HG03066 (cell line): Measurements from ENCODE around the gene DAW1.
A peak's percentile ranks its signal among the peaks of the same experiment; 100 is the strongest.
"Not testable (repeated sequence)": the region's sequence is repeated elsewhere in the genome, so short reads cannot be mapped to it uniquely, and the experiment has no call there.

ENCODE experiments used
- ATAC-seq: cut with Tn5 transposase; IDR thresholded peaks from one replicate; pipeline ENCODE4 v1.9.1; 2021; ENCODE audit warnings: low read depth; ENCODE audit not compliant: unreplicated experiment

Gene DAW1

DNA sequence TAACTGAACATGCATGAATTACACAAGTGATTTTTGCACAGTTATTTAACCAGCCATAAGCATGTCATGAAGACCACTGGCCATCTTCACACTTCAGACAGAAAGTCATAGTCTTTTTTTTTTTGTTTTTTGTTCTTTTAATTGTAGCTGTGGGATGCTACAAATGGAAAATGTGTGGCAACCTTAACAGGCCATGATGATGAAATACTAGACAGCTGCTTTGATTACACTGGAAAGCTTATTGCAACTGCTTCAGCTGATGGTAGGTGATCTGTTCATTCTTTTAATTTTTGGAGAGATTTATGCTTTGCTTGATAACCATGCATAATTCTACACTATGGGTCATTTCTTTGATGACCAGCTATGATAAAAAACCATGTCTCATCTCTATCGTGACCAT lies 35.6 kb downstream of the DAW1 start:
- ATAC-seq: no peak

DNA sequence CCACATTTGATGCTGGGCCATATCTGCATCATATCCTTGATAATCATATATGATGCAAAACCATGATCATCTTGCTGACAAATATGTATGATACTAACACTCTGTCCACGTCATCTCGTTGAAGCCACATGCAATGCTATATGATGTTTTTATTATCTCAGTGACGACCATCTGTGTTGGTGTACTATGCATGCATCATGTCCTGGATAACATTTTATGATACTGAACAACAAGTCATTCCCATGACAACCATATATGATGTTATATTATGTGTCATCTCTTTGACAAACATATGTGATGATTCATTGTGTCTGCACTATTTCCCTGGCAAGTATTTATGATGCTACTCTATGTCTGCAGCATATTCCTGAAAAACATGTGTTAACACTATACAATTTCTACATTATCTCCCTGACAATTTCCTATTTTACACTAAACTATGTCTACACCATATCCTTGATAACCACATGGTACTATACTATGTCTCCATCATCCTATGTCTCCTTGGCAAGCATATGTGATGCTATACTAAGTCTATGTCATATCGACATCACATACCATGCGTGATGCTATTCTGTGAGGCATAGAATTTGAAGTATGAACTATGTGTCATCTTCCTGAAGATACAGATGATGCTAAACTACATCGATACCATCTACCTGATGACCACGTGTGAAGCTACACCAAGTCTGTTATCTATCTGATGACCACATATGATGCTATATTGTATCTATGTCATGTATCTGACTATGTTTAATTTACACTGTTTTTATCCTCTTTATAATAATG lies 37.0 kb downstream of the DAW1 start:
- no peak for ATAC-seq

DNA sequence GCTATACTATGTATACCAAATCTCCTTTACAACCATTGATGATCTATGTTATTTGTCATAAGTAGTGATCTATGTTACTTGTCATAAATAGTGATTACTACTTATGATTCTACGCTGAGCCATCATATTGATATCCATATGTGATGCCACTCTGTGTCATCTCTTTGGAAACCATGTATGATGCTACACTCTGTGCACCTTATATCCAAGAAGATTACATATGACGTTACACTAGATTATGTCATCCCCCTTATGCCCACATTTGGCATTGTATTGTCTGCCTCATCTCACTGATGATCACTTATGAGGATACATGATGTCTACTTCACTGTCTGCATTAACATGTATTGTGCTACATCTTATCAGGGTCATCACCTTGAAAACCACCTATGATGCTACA lies 42.9 kb downstream of the DAW1 start:
- no peak for ATAC-seq

DNA sequence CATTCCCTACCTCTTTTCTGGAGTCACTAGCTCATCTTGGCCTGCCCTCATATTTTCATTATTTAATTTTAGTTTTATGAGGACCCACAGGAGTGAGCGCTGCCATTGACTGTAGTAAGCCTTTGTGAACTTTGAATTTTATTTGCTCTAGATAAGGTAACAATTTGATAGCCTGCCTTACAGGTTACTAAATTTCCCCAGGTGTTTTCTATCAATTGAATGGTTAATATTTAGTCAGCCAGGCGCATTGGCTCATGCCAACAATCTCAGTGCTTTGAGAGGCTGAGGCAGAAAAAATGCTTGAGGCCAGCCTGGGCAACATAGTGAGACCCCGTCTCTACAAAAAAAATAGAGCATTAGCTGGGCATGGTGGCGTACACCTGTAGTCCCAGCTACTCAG lies 50.2 kb downstream of the DAW1 start:
- no peak for ATAC-seq

DNA sequence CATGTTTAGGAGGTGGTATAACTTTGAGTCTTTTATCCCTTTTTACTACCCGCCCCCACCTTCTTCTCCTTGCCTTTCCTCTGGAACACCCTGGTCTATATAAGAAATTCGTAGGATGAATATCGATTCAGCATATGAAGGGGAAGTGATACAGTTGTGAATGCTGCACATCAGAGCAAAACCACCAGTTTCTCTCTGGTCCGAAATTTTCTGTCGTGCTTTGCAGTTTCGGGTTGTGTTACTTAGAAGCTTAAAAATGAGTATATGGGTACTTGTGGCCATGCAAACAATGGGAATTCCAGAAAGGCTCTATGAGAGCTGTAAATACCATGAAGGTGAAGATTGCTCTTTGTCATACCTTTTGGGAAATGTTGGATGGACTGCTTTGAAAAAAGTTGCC lies 60.6 kb downstream of the DAW1 start:
- no peak for ATAC-seq

DNA sequence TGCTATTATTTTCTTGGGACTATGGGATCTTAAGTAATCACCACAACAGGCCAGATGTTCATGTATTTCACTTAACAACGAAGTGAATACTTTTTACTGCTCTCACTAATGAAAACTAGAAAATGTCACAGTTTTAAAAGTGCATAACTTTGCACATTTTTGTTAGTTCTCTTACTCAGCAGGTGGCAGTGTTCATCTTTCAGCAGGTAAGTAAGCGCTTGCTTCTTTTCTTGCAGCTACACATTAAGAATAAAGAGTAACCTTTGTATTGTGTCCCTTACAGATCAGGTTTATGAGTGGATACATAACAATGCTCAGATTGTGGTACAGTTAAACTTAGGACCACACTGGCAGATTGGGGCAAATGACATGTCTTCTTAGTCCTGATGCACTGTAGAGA lies 61.0 kb downstream of the DAW1 start:
- ATAC-seq: no peak

DNA sequence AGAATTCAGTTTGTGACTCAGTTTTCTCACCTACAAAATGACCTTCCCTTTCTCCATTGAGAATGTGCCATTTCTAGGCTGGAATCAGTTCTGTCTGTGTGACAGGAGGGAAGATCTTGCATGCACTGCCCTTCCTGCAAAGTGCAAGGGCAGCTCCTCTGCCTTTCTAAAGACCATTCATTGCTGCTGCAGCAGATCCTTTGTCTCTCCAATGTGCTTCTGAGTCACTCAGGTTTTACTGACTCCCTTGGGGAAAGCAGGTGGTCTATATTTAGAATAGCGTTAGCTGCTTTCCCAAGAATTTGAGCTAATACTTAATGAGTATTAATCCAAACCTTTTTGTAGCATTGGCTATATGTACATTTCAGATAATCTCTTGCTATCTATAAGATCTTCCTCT lies 62.5 kb downstream of the DAW1 start:
- no peak for ATAC-seq

DNA sequence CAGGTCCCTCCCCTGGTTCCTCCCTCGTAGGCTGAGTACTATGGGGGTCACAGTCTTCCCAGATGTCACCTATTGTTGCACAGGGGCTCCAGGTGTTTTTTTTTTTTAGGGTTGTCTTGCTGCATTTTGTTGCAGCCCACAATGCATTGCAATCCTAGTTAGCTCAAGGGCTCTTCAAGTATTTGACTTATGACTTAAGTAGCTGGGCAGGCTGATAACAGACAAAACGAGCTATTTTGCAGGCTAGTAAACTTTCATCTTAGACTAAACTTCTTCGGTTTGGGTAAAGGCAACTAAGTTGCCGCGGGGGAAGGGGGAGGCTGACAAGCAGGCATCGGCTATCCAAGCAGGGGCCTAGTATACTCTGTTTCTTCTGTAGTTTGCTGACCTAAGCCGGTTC lies 64.8 kb downstream of the DAW1 start:
- not testable (repeated sequence) for ATAC-seq

DNA sequence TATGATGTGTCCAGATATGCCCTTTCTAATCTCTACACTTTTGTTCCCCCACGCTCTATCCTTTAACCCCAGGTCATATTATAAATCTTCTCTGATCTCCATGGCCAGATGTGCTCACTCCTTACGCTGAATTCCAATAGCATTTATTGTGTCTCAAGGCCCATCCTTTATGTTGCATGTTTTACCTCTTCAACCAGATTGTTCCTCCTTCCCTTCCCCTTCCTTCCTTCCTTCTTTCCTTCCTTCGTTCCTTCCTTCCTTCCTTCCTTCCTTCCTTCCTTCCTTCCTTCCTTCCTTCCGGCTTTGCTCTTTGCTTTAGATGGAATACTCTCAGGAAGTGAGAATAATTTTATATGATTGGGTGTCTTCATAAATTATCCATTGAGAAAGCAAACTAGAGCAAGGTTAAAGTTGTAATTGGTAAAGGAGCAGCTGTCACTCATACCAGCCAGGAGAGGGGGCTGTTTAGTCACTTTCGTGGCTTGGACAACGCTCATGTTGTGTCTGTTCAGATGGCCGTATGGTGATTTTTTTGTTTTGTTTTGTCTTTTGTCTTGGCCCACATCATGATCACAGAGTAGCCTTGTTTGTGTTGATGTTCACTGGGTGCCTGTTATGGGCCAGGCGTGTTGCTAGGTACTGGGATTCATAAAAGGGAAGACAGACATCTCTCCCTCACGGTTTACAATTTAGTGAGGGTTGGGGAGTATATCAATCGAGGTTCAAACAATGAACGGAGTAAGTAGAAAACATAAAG lies 68.0 kb downstream of the DAW1 start:
- ATAC-seq: peak; percentile 52

DNA sequence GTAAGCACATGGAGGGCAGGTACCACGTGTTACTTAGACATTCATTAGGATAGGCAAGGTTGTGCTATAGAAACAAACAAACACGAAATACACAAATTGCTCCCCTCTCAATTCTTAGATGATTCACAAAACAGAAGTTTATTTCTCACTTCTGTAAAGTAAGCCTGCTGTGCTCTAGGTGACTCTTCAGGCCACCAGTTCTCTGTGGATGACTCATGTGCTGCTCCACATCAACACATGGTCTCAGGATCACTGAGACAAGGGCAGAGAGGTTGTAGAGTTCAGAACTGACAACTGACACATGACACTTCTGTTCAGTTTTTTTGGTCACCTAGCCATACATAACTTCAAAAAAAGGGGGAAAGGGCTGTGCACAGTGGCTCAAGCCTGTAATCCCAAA lies 70.6 kb downstream of the DAW1 start:
- no peak for ATAC-seq

DNA sequence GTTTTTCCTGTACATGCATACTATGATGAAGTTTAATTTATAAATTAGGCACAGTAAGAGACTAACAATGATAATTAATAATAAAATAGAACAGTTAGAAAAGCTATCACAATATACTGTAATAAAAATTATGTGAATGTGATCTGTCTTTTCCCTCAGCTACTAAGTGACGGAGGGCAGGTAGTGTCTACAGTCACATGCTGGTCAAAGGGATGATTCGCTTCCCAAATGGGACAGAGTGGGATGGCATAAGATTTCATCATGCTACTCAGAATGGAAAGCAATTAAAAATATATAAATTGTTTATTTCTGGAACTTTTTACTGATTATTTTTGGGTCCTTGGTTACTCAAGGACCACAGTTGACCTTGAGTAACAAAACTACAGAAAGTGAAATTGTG lies 71.5 kb downstream of the DAW1 start:
- ATAC-seq: no peak

DNA sequence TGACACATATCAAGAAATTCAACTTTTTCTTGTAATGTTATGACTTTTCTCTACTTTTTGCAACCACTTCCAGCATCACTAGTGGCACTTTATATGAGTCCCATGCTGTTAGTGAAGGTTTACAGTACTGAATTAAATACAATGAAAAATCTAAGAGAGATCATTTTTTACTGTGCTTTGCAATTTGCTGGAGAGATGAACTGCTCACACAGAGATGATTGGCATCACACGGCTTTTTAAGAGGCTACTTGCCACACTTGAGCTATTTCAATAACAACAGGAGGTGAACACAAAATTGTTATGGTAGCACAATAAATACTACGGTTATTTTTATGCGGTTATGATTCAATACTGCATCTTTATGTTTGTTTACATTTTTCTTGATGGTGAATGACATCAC lies 88.9 kb downstream of the DAW1 start:
- no peak for ATAC-seq

DNA sequence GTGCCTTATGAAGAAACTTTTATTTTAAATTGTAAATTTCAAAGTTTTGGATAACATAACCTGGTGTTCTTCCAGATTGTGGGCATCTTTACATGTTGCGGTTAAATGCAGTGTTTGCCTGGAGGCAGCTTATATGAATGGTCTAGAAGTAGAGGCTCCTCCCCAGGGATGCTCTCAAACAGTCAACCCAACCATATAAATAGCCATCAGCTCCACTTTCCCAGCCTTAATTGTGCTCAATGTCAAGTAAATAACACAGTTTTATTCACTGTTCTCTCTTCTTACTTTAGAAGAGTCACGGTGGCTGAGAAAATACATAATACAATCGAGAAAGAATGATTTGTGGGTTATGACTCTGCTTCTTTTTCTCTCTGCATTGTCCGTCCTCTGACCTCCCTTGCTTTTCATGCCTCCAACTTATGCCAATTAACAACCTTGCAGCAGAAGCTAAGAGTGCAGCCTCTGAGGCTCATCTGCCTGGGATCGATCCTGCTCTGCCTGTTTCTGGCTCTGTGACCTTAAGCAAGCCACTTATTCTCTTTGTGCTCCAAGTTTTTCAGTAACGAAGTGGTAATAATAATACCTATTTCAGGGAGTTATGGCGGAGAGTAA lies 100.3 kb downstream of the DAW1 start:
- ATAC-seq: no peak

DNA sequence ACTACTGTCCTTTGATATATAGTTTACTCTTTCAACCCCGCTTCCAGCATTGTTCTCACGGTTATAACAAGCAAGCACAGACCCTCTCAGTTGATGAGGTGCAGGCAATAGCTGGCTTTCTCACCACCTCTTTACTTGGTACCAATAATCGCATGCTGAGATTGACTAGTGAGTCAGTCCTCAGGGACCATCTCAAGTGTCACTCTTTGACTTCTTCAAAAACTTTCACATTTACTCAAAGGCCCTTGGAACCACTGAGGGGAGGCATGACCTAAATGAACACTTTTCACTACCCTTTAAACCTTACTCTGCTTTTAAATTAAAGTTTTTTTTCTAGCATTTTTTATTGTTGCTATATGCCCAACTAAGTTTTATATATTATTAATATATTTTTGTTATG lies 101.8 kb downstream of the DAW1 start:
- ATAC-seq: no peak
